ENCODE measurements around the gene OSGEPL1.
"Not testable (repeated sequence)": the region's sequence is repeated elsewhere in the genome, so short reads cannot be mapped to it uniquely, and the experiment has no call there.

The OSGEPL1 gene

DNA sequence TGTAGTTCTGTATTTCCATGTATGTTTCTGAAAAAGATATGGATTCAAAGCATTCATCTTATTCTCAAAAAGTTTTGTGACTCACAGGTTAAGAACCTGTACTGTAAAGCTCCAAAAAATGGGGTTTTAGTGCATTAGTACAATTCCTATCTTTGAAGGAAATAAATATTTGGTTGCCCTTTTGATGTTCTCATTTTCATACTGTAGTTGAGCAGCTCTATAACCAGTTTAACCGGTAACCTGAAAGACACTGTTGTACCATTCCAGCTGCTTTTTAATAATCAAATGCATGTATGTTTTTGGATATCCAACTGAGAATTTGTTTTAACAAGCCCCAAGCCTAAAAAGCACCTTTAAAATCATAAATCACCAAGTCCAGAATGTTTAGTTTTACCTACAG is 9.6 kb upstream of the OSGEPL1 start:
- TF ChIP-seq, protein P1, sequence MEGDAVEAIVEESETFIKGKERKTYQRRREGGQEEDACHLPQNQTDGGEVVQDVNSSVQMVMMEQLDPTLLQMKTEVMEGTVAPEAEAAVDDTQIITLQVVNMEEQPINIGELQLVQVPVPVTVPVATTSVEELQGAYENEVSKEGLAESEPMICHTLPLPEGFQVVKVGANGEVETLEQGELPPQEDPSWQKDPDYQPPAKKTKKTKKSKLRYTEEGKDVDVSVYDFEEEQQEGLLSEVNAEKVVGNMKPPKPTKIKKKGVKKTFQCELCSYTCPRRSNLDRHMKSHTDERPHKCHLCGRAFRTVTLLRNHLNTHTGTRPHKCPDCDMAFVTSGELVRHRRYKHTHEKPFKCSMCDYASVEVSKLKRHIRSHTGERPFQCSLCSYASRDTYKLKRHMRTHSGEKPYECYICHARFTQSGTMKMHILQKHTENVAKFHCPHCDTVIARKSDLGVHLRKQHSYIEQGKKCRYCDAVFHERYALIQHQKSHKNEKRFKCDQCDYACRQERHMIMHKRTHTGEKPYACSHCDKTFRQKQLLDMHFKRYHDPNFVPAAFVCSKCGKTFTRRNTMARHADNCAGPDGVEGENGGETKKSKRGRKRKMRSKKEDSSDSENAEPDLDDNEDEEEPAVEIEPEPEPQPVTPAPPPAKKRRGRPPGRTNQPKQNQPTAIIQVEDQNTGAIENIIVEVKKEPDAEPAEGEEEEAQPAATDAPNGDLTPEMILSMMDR (IDR thresholded peaks at IDR 0.05; ENCODE audit: borderline replicate concordance, control extremely low read depth, extremely low read depth, insufficient read depth, missing control alignments), result no peak
- in situ Hi-C loops (cut with MboI; ENCODE audit: low sequenced_read_pairs, unreplicated experiment), result no loop called here
- no peak for DNase-seq (ENCODE audit: low spot score)

DNA sequence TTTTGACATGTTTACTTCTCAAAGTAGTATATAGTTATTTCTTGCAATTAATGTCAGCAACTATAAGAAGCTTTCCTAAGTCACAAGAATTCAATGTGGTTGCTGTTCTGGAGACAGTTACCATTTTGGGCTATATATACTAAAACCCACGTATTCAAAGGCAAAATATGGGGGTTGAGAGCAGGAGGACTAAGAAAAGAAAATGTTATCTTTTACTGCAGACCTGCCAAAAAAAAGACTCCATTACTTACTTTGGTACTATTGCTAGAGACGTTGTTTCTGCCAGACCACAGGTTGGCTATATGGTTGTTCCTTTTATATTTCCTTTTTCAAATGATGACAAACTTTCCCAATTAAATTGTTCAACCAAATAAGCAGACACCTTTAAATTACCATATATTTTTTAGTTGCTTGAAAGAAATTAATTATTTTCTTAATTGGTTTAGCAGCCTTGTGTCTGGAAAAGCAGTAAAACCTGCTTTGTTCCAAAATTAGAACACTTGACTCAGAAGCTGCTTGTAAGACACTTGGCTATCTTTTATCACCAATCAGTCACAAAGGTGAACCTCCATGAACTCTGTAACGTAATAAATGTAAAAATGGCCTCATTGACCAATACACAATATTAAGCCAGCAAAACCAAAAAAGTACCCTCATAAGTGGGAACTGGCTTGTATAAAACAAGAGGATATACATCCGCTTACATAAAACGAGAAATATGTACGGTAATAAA is 8.2 kb upstream of the OSGEPL1 start:
- TF ChIP-seq, protein P1 (IDR thresholded peaks at IDR 0.05; ENCODE audit: borderline replicate concordance, control extremely low read depth, extremely low read depth, insufficient read depth, missing control alignments), result no peak
- DNase-seq (ENCODE audit: low spot score), result no peak
- in situ Hi-C loops (cut with MboI; ENCODE audit: low sequenced_read_pairs, unreplicated experiment), result no loop called here

DNA sequence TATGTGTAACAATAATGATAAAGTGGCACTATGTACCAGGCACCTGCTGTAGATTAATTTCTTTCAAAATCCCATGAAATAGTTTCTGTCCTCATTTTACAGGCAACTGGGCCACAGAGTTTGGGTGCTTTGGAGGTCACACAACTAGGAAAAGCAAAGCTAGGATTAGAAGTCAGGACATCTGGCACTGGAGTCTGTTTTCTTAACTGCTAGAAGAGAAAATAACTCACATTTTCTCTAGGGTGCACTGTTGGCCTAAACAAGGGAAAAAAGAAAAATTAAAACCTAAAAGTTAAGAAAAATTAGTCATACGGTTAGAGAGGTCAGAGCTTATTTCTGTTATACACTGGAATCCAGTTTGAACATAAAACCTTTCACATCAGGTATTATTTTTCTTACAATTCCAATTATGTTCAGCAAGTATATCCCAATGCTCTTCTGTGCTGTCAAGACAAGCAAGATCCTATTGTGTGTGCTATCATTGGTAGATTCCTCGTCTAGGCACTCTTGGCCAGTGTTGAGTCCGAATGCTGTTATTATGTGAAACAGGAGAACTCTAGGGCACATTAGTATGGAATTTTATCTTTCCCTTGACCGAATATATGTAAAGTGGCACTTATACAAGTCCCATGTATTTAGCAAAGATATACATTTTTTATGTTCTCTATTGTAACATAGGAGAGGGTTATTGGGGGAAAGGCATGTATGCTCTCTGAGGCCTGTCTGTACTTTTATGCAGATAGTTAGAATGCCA is 1.5 kb upstream of the OSGEPL1 start:
- in situ Hi-C loops (cut with MboI; ENCODE audit: low sequenced_read_pairs, unreplicated experiment), result no loop called here
- no peak for DNase-seq (ENCODE audit: low spot score)

DNA sequence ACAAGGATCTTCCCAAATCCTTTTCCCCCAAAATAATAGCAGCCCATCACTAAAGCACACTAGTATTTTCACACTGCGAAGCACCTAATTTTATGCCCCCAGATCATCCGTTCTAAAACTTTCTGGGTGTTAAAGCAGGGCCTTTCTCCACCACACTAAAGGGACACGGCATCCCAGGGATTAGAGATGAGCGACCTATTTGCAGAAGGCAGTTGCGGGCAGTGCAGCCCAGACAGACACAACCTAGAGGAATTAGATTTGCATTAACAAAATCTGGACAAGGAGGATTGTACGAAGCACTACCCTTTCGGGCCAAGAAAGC is 402 bp downstream of the OSGEPL1 start:
- in situ Hi-C loops (cut with MboI; ENCODE audit: low sequenced_read_pairs, unreplicated experiment), result no loop called here
- TF ChIP-seq, protein P1 (IDR thresholded peaks at IDR 0.05; ENCODE audit: borderline replicate concordance, control extremely low read depth, extremely low read depth, insufficient read depth, missing control alignments), result no peak
- DNase-seq (ENCODE audit: low spot score), result no peak

More for the DNA sequence above, 1.5 kb upstream of the OSGEPL1 start:
- TF ChIP-seq, protein P1 (IDR thresholded peaks at IDR 0.05; ENCODE audit: borderline replicate concordance, control extremely low read depth, extremely low read depth, insufficient read depth, missing control alignments), result no peak

DNA sequence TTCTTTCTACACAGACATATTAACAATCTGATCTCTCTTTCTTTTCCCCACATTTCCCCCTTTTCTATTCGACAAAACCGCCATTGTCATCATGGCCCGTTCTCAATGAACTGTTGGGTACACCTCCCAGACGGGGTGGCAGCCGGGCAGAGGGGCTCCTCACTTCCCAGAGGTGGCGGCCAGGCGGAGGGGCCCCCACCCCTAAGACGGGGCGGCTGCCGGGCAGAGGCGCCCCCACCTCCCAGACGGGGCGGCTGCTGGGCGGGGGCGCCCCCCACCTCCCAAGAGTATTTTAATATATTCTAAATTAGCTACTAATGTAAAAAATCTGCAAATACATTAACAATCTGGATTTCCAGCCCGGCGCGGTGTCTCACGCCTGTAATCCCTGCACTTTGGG is 2.4 kb downstream of the OSGEPL1 start:
- in situ Hi-C loops (cut with MboI; ENCODE audit: low sequenced_read_pairs, unreplicated experiment), result not testable (repeated sequence)

DNA sequence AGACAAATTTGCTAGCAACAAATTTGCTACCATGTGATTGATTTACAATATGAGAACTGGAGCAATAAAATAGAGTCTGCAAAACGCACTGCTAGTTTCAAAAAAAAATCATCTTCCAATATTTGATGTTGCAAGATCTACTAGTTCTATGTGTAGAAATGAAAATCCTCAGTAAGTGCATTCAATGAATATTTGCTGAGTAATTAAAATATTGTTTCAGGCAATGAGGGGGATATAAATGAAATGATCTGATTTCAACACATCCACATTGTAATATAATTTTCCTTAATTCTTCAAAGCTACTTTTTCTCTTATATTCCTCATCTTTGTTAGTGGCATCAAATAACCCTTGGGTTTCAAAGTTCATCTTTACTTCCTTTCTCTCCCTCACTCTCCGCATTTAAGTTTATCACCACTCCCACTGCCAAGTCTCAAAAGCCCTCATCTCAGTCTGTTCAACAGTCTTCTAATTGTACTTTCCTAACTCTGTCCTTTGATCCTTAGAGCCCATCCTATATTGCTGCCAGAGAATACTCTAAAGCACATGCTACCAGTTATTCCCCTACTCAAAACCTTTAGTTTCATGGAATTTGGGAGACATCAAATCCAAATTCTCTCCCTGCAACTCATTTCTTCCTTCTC is 6.2 kb downstream of the OSGEPL1 start:
- no peak for DNase-seq (ENCODE audit: low spot score)
- in situ Hi-C loops (cut with MboI; ENCODE audit: low sequenced_read_pairs, unreplicated experiment), result no loop called here
- TF ChIP-seq, protein P1 (IDR thresholded peaks at IDR 0.05; ENCODE audit: borderline replicate concordance, control extremely low read depth, extremely low read depth, insufficient read depth, missing control alignments), result no peak

More for the DNA sequence above, 2.4 kb downstream of the OSGEPL1 start:
- DNase-seq (ENCODE audit: low spot score), result not testable (repeated sequence)
